Inflammatory macrophage (primary cell): ENCODE measurements around the gene SMAD3.
A peak's percentile ranks its signal among the peaks of the same experiment; 100 is the strongest.
"Not testable (repeated sequence)": the region's sequence is repeated elsewhere in the genome, so short reads cannot be mapped to it uniquely, and the experiment has no call there.

Experiments
- DNase-seq, 2 donors: peaks; one replicate each; pipeline ENCODE4 v3.0.0-alpha.2; 2020 to 2022
- total RNA-seq, 18 experiments: gene quantifications; one replicate each; lab custom pipeline; 2026; ENCODE audit warnings: mixed read lengths in 6 of 18, inconsistent platforms in 2 of 18; lab: John Stamatoyannopoulos, UW

Gene SMAD3
- 0.97 to 19.5 (median 2.8) reads per million in 18 experiments for total RNA-seq

GRCh38 chr15:67065531-67066005 lies at the start of gene SMAD3:
SMAD3 (plus strand) TSS chr15:67065602; CDS start chr15:67066155, 553 bp downstream.
- peak; percentile 75 to 80 for DNase-seq

- DNase-seq: peak; percentile 78 to 88
Measured at GRCh38 chr15:67017311-67017710, 48.1 kb upstream of the SMAD3 start.

GRCh38 chr15:67018026-67018425 lies 47.4 kb upstream of the SMAD3 start:
- no peak for DNase-seq

DNA sequence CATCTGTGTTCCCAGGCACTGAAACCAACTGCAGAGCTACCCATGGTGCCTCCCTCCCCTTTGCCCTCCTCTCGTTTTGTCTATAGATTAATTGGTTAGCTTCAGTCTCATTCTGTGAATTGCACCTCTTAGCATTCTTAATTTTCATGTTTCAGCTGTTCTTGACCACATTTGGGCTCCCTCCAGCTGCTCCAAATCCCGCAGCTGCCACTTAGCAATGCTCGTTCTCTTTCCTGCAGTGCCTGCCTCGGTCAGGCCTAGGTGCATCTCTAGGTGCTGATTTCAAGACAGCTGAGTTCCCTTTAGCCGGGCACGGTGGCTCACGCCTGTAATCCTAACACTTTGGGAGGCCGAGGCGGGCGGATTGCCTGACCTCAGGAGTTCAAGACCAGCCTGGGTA lies 47.0 kb upstream of the SMAD3 start:
- no peak for DNase-seq

GRCh38 chr15:67019069-67019468 lies 46.3 kb upstream of the SMAD3 start:
- no peak for DNase-seq

DNA sequence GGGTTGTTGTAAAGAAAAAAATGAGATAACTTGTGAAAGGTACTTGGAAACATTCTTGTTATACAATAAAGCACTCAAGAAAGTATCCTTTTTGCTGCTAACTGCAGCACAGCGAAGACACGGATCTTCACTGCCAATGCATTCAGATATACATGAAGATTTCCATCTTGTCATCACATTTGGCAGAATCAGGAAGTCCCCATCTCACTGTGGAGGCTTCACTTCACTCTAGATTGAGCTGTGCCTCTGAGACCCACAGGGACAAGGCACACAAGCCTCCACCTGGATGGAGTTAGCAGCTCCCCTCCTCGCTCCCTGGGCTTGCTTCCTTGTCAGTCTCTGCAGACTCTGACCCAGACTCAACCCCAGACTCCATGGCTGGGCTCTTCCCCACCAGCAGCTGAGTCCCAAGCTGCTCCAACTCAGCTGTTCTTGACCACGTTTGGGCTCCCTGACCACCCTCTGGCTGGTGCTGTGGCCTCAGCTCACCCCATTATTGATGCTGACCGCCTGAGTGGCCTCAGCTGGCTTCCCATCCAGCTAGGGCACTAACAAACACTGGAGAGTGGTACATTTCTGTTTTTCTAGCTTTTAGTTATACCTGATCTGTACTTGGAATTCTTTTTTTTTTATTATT lies 45.4 kb upstream of the SMAD3 start:
- peak; percentile 37 to 50 for DNase-seq

- DNase-seq: not testable (repeated sequence)
Measured at GRCh38 chr15:67020668-67021067, 44.7 kb upstream of the SMAD3 start.

DNA sequence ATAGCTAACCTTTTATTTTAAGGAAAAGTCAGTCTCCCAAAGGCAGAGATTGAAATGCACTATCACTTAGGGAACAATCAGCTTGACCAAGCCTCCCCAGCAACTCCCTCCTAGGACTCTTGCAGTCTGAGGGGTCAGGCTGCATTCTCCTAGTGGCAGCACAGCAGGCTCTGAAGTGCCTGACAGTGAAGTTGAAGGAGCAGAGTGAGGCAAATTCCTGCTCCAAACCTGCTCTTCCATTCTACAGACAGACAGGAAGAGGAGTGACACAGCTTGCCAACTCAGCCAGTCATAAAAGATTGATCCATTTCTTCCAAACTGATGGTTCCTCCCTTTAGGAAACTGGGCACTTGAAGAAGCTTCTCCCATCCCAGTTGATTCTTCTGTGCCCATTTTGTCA lies 43.9 kb upstream of the SMAD3 start:
- DNase-seq: no peak

- no peak for DNase-seq
Measured at GRCh38 chr15:67022587-67023105, 42.8 kb upstream of the SMAD3 start.

- DNase-seq: no peak
Measured at GRCh38 chr15:67023517-67024313, 41.7 kb upstream of the SMAD3 start.

DNA sequence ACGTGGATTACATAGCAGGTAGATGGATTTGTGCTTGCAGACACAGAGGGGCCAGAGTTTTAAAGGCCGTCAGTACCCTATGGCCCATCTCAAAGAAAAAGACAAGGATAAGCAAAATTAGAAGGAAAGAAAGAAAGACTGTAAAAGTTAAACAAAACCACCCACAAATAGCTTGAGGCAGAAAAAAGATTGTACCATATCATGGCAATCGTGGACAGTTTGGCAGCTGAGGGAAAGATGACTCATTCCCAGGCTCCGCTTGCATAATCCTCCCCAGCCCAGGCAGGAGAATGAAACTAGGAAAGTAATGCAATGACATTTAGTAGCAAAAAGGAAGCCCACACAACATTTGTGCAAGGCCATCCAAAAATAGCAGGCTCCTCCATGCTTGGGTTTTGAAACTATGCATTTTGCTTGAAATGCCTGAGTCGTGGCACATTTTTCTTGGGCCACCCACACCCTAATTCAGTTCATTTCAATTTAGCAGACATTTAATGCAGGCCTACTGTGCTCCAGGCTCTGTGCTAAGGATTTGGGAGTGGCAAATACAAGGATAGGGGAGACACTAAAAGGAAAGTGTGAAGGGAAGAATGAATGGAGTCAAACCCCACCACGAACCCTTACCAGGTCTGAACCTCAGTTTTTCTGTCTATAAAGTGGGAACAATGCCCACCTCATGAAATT lies 40.9 kb upstream of the SMAD3 start:
- DNase-seq: peak; percentile 97 to 98

DNA sequence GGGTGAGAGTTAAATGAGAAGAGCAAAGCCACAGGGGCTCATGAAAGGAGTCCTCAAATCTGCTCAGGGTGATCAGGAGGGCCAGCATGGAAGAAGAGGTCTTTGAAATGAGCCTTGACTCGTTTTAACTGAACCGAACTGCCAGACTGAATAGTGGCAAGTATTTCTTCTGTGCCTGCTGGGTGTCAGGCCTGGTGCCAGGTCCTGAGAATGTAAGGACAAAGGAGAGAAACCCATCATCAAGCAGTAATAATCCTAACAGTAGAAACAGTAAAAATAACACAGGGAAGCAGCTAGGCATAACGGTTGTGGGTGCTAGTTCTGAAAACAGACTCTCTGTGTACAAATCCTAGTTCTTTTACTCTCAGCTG lies 40.4 kb upstream of the SMAD3 start:
- no peak for DNase-seq

DNA sequence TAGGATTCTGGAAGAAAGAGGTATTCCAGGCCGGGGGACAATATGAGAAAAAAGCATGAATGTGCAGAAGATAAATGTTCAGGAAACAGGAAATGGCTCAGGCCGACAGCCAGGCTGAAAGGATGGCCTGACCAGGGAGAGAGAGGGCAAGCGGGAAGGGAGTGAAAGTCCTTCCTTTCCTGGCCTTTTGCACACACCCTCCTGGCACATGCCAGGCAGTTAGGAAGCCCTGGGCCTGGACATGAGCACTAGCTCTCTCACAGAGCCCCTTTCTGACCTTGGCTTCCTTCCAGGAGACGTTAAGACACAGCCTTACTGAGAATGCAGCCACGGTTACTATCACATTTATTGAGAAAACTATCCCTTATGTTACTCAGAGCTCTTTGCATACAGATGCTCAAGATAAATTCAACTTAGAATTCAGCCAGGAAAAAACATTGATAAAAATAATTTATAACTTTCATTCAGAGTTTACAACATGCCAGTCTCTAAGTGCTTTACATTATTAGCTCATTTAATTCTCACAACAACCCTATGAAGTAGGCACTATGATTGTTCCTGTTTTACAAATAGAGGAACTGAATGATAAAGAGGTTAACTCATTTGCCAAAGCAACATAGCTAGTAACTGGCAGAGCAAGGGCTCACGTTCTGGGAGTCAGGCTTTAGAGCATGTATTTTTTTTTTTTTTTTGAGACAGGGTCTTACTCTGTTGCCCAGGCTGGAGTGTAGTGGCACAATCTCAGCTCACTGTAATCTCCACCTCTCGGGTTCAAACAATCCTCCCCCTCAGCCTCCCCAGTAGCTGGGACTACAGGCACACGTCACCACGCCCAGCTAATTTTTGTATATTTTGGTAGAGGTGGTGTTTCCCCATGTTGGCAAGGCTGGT lies 39.4 kb upstream of the SMAD3 start:
- peak in 1 of 2 donors; percentile 75 for DNase-seq

GRCh38 chr15:67026610-67026967 lies 38.8 kb upstream of the SMAD3 start:
- peak; percentile 32 to 54 for DNase-seq

- DNase-seq: not testable (repeated sequence)
Measured at GRCh38 chr15:67028440-67028839, 37.0 kb upstream of the SMAD3 start.

- DNase-seq: no peak
Measured at GRCh38 chr15:67030036-67030762, 35.2 kb upstream of the SMAD3 start.

DNA sequence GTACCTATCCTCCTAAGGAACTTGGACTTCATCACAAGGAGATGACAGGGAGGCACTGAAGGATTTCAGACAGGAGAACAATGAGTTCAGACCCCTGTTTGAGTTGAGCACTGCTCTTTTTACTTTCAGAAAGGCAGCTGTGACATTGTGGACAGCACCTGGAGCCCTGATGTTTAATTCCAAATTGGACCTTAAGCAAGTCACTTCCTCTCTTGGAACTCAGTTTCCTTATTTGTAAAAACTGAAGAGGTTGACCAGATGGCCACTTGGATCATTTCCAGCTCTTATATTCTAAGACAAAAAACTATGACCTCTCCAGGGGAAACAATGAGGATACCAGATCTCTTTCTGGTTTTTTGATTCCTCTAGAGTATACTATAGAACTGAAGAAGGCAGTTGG lies 34.1 kb upstream of the SMAD3 start:
- DNase-seq: no peak

- DNase-seq: no peak
Measured at GRCh38 chr15:67032608-67033007, 32.8 kb upstream of the SMAD3 start.

- no peak for DNase-seq
Measured at GRCh38 chr15:67033012-67033411, 32.4 kb upstream of the SMAD3 start.

DNA sequence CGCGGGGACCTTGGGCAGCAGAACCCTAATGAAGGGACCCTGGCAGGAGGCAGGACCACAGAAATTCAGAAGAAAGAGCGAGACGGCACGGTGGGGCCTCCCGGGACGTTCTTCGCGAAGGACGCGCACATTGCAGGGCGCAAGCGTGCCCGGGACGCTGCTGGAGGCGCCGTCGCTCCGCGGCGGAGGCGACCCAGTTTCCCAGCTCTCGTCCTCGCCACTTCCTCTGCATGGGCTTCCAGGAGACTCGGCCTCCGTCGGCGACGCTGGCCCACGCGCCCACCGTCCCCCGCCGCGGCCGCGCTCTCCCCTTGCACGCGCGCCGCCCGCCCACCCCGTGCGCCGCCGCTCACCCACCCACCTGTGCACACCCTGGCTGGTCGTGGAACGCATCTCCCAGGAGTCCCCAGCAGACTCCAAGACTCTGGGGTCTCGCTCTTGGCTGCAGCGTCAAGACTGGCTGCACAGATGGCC lies 31.8 kb upstream of the SMAD3 start:
- DNase-seq: peak in 1 of 2 donors; percentile 43

- no peak for DNase-seq
Measured at GRCh38 chr15:67035886-67036285, 29.5 kb upstream of the SMAD3 start.
